HG03025 (cell line): Measurements from ENCODE around the gene HORMAD2.

Experiments used
- ATAC-seq: cut with Tn5 transposase; IDR thresholded peaks from one replicate; pipeline ENCODE4 v1.9.1; 2021; ENCODE audit warnings: mild to moderate bottlenecking, moderate library complexity; ENCODE audit not compliant: unreplicated experiment, low FRiP score

HORMAD2 gene, protein sequence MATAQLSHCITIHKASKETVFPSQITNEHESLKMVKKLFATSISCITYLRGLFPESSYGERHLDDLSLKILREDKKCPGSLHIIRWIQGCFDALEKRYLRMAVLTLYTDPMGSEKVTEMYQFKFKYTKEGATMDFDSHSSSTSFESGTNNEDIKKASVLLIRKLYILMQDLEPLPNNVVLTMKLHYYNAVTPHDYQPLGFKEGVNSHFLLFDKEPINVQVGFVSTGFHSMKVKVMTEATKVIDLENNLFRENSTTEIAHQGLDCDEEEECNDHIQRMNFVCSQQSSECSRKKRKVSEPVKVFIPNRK

DNA sequence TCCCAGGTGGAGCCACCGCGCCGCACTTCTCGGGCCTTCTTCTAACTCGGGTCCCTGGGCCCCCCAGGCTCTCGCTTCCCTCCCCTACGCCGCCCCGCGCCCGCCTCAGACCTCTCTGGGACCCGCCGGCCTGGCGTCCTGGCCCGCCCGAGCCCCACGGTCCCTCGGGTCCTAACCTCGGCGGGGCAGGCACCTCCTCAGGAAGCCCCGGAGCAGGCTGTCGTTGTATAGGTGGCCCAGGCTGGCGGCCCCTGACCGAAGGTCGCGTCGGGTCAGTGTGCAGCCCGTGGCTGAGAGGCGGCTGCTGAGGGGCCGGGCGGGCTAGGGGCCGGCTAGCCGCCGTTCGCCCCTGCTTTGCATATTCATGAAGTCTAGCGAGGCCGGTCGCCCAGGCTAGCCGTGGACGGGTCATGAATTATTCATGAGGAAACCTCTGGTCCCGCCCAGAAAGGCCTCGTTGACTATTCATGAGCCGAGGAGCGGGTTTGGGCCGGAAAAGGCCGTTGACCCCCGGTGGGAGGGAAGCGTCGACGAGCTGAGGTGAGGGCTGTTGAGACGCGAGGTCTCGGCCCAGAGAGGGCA, at the start of gene HORMAD2:
HORMAD2 (plus strand) TSS at position 513 of the 582 bp plus-strand sequence. CDS start 13,489 bp downstream, outside the sequence.
- no peak for ATAC-seq

DNA sequence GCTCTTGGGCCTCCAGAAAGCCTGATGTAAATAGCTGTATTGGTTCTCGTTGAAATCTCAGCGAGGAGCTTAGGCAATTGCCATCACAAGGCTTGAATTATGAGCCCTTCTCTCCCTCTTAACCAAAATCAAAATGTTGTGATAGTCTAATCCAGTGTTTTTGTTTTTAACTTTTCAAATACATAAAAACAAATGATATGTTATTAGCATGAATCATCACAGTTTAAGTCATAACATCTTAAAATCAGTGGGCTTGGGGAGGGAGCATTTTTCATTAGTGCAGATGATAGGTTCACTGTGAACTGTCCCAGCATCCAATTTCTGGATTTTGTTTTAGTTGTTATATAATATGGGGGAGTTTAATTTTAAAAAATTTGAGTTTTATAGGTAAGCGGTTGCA, 48.9 kb upstream of the HORMAD2 start:
- ATAC-seq, result no peak

DNA sequence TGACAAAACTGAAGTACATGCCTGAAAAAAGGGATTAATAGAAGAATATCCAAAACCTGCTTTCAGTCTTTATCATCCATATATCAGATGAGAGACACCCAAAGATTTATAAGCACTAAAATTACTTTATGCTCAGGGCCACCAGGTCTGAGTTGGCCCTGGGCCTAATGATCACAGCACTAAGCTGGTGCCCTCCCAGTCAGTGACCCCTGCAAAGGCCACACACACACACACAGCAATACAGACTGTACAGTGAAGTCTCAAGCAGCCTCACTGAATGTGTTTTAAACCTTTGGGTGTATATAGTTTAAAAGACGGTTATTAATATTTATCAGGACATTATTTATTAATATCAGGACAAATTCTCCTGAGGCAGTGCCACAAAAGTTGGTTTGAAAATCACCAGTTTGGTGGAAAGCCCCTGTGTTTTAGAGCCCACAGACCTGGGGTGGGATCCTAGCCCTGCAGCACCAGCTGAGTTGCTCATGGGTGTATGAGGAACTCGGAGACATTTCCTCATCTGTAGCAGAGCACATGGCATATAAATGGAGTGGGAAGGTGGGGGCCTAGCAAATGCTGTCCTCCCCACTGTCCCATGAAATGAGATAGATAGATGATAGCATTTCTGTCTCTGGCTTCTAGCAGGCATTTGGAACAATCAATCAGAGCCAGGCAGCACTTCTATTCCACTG, 48.4 kb upstream of the HORMAD2 start:
- no peak for ATAC-seq

DNA sequence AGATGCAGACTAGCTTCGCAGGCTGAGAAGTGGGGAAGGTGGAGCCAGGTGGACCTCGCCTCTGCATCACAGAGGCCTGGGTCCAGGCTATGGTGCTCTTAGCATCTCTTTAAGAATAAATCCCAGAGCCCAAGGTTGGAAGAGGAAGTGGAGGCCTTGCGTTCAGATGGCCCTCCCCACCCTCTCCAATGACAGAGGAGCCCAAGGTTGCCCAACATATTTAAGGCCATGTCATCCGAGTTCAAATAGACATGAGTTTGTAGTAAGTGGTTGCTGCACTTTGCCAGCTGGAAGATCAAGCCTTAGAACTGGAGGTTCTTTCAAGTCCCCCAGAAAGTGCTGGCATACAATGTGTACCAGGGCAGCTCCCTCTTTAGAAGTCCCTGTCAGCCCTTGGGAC, 47.1 kb upstream of the HORMAD2 start:
- no peak for ATAC-seq

DNA sequence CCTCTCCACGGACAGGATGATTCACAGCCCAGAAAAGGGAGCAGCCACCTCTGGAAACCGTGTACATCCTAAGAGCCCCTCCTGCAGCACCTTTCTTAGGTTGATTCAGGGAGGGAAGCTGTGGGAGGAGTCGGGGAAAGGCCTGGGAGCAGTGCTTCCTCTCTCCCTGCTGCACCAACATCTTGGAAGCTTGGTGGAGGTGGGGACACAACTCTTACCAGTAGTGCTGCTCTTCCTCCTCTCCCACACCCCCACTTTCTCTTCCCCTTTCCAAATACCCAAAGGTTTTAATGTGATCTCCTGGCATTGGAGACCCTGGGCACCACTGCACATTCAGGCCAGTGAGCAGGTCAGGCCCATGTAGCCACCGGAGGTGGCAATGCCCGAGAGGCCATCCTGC, 46.4 kb upstream of the HORMAD2 start:
- ATAC-seq, result no peak

DNA sequence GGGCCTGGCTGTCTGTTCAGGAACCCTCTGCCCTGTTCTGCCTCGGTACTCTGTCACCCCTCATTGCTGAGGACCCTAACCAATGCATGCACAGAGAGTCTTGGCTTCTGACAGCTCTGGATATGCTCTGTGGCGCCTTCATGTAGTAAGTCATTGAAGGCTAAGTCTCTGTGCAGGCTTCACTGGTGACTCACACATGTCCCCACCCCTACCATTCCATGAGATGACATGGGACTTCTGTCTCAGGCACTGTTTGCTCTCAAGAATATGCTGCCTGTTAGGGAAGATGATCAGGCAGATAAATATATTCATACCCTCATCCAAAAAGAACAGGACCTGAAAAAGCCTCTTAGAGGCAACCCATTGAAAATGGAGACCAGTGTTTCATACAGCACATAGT, 43.6 kb upstream of the HORMAD2 start:
- ATAC-seq, result no peak

DNA sequence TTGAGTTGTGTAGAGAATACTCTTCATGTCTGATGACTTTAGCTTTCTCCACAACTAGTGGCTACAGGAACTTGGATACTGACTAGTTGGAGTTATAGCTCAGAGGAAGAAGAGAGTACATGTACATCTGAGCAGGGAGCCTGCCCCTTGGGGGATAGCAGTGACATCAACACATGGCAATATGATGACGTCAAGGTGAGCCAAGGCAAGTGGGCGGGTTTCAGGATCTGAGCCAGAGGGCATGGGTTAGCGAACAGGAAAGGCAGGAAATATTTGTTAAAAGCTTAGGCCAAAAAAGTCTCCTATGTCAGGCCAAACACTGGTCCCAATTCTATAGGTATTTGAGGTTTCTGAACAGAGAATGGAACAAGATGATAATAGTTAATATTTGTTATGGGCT, 42.0 kb upstream of the HORMAD2 start:
- no peak for ATAC-seq

DNA sequence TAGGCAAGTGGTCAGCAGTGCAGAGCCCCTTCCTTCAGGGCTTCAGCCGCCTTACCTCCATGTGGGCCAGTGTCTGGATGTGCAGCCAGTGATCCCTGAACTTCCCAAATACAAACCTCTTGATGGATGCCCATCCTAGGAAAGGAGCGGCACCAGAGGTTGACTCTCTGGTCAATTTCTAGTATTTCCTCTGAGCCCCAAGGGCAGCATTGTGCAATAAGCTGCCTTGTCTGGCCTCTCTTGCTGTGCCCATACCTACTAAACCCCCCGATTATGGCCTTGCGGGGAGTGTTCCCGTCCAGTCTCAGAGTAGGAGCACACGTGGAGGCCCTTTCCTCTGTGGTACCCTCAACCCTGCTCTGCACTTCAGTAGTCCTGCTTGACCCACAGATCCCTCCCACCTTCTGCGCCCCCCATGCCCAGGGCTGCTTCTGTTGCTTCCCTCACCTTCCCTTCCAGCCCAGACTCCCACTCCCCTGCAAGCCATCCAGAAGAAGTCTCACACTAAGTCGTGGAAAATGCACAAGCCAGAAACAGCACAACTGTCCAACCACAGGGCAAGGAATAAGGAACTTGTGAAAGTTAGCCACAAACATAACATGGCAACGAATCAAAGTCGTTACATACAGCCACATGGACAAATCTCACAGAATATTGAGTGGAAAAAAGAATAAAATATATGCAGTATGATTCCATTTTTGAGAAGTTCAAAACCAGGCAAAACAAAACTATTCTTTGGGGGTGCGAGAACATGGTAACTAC, 39.6 kb upstream of the HORMAD2 start:
- ATAC-seq, result no peak

DNA sequence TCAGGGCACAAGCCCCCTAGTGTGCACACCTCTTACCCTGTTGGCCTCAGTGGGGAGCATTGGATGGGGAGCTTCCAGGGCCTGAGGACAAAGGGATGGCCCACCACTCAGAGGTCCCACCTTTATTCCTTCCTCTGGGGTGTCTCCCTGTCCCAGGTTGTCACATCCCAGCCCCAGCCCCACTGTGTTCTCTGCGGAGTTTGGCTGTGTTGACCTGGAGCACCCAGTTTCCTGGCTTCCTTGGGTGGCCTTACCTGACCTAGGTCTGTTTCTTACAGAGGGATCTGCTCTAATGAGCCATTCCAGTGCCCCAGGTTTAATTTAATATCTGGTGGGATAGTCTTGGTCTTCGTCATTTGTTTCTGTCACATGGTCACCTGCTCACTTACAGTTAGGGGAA, 38.8 kb upstream of the HORMAD2 start:
- ATAC-seq, result no peak

DNA sequence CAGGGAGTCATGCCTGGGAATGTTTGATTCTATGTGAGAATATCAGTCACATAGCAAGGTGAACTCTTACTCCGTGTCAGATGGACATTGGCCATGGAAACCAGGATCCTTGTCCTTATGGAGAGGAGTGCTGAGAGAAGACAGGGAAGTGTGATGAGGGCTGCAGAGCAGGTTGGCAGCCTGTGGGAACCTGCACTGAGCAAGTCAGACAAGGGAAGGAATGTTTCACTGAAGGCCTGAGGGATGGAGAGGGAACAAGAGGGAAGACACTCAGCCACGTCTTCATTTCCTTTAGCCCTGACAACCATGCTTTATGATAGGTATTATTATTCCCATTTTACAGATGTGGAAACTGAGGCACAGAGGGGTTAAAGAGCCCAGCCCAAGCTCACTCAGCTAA, 38.4 kb upstream of the HORMAD2 start:
- ATAC-seq, result no peak

DNA sequence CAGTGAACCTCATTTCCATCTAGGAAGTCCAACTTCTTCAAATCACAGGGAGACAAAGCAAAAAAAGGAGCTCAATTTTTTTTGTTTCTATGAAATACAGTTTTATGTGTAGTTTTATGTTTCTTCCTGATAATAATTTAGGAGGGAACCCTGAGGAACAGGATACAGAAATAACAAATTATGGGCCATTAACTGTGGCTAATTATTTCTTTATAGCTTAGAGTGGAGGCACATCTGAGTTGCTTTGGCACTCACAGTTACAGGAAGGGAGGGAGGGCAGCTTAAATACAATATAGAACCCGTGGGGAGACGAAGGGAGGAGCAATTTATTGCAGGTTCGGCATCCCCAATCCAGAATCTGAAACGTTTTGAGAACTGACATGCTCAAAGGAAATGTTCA, 37.1 kb upstream of the HORMAD2 start:
- no peak for ATAC-seq

DNA sequence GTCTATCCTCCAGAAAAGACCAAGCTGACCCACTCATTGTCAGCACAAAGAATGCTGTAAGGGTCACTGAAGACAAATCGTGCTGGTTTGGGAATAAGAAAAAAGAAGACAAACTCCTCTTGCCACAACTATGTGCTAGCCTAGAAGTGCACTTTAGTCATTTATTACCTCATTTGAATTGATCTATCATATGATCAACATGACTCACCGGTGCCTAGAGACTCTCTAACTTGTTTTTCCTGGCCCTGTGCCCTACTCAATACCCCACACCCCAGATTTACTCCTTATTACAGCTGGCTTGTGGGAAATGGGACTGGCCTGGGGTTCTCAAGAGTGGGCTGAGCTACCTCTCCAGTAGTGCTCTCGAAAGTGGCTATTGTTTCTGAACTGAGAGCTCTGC, 35.9 kb upstream of the HORMAD2 start:
- no peak for ATAC-seq

DNA sequence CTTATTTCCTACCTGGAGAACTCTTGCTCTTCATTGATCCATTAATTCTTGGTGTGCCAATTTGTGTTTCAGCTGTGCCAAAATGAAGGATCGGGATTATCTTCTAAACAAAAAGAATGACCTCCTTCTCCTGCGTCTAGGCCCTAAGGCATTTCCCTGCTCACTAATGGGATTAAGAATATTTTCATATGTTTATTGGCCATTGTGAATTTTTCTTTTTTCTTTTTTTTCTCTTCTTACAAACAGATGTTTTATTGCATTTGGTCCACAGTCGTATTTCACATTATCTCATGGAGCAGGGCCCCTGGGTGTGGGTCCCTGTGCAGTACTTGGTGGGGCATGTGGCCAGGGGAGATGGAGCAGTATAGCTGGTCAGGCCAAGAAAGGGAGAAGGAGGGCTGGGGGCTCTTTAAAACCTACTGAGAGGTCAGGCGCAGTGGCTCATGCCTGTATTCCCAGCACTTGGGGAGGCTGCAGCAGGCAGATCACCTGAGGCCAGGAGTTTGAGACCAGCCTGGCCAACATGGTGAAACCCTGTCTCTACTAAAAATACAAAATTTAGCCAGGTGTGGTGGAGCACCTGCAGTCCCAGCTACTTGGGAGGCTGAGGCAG, 35.3 kb upstream of the HORMAD2 start:
- ATAC-seq, result no peak

DNA sequence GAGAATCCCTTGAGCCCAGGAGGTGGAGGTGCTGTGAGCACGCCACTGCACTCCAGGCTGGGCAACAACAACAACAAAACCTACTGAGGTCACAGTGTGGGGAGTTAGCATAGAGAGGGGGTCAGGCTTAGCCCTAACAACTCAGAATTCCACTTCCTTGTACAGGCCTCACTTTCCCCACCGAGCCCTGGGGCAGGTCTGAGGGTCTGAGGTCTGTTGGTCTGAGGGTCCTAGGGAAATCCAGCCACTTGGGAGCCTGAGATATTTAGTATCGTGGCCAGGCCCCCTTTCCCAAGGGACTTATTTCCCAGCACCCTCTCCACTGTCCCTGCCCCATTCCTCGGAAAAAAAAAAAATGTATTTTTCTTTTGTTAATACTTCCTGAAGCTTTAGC, 34.8 kb upstream of the HORMAD2 start:
- ATAC-seq, result no peak

DNA sequence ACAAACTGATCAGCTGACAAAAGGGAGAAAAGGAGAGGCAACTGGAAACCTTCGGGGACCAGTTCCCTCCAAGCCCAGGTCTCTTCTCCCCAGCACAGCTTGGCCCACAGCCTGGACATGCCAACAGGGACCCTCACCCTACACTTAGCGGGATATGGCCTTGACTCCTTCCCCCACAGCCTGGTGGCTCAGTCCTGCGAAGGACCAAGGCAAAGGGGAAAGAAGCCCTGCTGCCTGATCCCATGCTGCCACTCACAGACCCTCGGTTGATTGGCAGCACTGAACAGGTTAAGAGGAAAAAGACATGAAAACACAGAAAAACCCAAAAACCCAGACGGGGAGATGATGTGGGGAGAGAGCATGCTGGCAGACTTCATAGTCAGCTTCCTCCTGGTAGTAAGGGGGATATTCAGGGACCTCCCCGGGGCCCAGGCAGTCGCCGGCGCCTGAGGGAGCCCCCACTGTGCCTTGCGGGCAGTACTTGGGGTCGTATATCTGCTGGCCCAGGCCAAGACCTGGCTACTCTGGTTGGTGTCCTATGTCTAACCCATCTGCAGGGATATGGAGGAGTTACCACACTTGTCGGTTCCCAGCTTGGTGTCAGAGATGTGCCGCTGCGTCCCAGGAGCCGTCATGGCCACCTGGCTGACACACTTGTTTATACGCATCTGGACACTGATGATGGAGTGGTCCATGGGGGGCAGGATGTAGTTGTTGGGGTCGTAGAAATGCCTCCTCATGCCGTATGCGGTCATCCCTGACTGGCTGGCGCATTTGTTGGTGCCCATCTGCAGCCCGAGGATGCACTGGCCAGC, 34.2 kb upstream of the HORMAD2 start:
- ATAC-seq, result no peak

DNA sequence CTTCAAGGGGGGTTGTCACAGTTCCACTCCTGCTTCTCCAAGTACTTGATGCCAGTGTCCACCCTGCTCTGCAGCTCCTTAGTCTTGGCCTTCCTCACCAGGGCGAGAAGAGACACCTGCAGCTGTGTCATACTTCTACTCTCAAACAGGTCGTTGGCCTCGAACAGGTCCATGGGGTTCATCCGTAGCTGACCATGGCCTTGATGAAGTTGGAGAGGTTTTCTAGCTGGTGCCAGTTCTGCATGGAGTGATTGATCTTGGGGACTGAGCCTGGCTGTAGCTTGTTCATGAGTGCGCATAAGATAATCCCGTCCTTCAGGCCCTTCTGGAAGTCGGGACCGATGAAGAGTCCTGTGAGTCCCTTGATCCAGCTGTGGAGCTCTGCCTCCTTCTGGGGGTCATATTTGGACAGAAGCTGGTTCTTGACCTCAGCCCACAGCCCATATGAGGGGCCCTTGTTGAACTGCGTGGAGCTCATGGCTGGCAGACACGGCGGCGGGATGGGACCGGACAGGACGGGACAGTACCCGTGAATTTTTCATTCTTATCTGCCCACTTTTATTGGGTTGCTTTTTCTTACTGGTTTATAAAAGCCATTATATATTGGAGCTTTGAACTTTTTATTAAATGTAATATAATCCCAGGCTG, 33.4 kb upstream of the HORMAD2 start:
- ATAC-seq, result no peak

DNA sequence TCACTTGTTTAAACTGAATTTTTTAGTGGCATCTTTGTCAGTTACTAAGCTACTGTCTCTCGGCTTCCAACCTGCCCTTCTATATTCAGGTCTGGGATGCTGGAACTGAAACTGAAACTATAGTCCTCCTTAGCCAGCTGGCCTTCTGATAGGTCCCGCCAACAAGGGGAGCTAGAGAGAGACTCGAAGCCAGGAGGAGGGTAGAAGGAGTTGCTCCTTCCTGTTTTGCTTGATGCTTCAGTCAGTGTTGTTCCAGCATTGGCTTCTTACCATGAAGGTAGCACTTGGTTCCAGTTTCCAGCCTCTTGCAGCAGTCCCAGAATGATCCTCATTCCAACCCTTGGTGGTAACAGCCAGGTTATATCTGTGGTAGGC, 32.9 kb upstream of the HORMAD2 start:
- ATAC-seq, result no peak

DNA sequence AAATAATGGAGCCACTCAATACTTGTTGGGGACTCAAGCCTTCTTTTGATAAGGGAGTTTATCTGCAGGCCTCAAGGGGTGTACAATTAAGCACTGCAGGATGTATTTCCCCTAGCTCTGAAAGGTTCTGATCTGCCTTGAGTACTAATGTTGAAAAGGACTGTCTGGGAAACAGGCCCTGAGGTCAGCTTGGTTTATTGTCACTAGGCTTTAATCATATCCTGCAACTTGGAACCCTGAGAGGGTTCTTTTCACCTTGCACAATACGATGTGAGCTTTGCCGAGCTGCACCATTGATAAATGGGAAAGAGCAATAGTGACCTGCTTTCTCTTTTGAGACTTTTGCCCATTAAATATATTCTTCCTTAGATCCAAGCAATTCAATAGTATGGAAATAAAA, 31.6 kb upstream of the HORMAD2 start:
- ATAC-seq, result no peak

DNA sequence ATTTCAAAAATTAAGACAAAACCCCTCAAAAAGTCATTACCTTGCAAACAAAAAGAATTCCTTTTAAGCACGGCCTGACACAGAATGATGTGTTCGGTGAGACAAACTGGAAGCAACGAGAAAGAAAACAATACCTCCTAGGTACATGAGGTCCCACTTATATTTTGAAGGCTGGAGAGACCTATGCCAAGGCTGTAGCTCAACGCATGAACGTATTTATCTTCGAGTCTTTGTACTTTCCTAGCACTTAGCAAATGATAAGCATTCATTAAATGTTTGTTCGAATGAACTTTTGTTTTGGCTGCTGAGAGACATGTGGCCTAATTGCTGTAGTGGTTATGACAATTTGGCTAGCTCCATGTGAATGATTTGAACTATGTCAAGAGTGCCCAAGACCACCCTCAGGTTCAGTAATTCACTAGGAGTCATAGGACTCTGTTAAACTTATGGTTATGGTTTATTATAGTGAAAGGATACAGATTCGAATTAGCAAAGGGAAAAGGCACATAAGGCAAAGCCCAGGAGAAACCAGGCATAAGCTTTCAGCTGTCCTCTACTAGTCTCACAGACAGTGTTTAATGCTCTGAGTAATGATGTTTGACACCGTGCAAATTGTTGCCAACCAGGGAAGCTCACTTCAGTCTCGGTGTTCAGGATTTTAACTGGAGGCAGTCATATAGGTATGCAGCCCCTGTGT, 26.0 kb upstream of the HORMAD2 start:
- ATAC-seq, result no peak
